T1000 (cell line): ENCODE results near the gene WSCD2.

Experiments
- DNase-seq: peaks from one replicate; lab custom pipeline; 2025; ENCODE audit warnings: mixed read lengths; lab: John Stamatoyannopoulos, UW

WSCD2 gene

GRCh38 chr12:108109504-108109903 is 19.6 kb upstream of the WSCD2 start:
- DNase-seq = no peak

GRCh38 chr12:108109954-108110353 is 19.1 kb upstream of the WSCD2 start:
- no peak for DNase-seq

- no peak for DNase-seq
These were observed 18.2 kb upstream of the WSCD2 start for GRCh38 chr12:108110844-108111243.

- no peak for DNase-seq
These were observed 16.1 kb upstream of the WSCD2 start for GRCh38 chr12:108112832-108113556.

- no peak for DNase-seq
These were observed 13.7 kb upstream of the WSCD2 start for GRCh38 chr12:108115123-108116121.

GRCh38 chr12:108116254-108116653 is 12.8 kb upstream of the WSCD2 start:
- DNase-seq = no peak

- no peak for DNase-seq
These were observed 12.4 kb upstream of the WSCD2 start for GRCh38 chr12:108116699-108117098.

GRCh38 chr12:108117163-108117849 is 11.8 kb upstream of the WSCD2 start:
- no peak for DNase-seq

- no peak for DNase-seq
These were observed 11.2 kb upstream of the WSCD2 start for GRCh38 chr12:108117902-108118301.

GRCh38 chr12:108119126-108119973 is 9.7 kb upstream of the WSCD2 start:
- DNase-seq = no peak

GRCh38 chr12:108119974-108120862 is 8.9 kb upstream of the WSCD2 start:
- no peak for DNase-seq

- DNase-seq = no peak
These were observed 8.3 kb upstream of the WSCD2 start for GRCh38 chr12:108120863-108121165.

- DNase-seq = no peak
These were observed 7.8 kb upstream of the WSCD2 start for GRCh38 chr12:108121320-108121719.

- no peak for DNase-seq
These were observed 7.2 kb upstream of the WSCD2 start for GRCh38 chr12:108121728-108122471.

GRCh38 chr12:108122644-108123043 is 6.4 kb upstream of the WSCD2 start:
- no peak for DNase-seq

- no peak for DNase-seq
These were observed 5.7 kb upstream of the WSCD2 start for GRCh38 chr12:108123402-108123801.

GRCh38 chr12:108125073-108125472 is 4.0 kb upstream of the WSCD2 start:
- no peak for DNase-seq

GRCh38 chr12:108126212-108126611 is 2.9 kb upstream of the WSCD2 start:
- DNase-seq = no peak

- no peak for DNase-seq
These were observed 2.0 kb upstream of the WSCD2 start for GRCh38 chr12:108126990-108127501.

- DNase-seq = no peak
These were observed 1.4 kb upstream of the WSCD2 start for GRCh38 chr12:108127654-108128053.
